Testis (tissue), 2 donors: ENCODE results near the gene PHACTR3.

Experiments
- POLR2A ChIP-seq: fragments of 450-650 bp; IDR thresholded peaks from one replicate; pipeline ENCODE4 v1.6.1; 2017; ENCODE audit warnings: antibody characterized with exemption, mild to moderate bottlenecking, moderate library complexity
- TF ChIP-seq, protein P1 (sequence below), 3 experiments: fragments of 450-650 bp in 2 of 3; fragments of 200-600 bp in 1 of 3; sonication (generic) in 1 of 3; IDR thresholded peaks; one replicate each; pipeline ENCODE4 v1.5.1; 2016 to 2019; ENCODE audit warnings: antibody characterized with exemption in 3 of 3, mild to moderate bottlenecking in 2 of 3, moderate library complexity in 1 of 3

DNA sequence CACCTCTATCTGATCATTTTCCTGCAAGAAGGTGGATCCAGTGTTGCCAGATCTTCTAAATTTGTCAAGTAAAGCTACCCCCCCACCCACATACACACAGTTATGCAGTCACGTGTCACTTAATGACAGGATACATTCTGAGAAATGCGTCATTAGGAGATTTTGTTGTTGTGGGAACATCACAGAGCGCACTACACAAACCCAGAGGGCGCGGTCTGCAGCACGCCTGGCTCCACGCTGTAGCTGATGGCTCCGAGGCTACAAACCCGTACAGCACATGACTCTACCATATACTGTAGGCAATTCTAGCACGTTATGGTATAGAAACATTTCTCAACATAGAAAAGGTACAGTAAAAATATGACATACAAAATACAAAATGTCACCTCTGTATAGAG lies 202.2 kb downstream of the PHACTR3 start:
- TF ChIP-seq, protein P1, sequence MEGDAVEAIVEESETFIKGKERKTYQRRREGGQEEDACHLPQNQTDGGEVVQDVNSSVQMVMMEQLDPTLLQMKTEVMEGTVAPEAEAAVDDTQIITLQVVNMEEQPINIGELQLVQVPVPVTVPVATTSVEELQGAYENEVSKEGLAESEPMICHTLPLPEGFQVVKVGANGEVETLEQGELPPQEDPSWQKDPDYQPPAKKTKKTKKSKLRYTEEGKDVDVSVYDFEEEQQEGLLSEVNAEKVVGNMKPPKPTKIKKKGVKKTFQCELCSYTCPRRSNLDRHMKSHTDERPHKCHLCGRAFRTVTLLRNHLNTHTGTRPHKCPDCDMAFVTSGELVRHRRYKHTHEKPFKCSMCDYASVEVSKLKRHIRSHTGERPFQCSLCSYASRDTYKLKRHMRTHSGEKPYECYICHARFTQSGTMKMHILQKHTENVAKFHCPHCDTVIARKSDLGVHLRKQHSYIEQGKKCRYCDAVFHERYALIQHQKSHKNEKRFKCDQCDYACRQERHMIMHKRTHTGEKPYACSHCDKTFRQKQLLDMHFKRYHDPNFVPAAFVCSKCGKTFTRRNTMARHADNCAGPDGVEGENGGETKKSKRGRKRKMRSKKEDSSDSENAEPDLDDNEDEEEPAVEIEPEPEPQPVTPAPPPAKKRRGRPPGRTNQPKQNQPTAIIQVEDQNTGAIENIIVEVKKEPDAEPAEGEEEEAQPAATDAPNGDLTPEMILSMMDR (IDR thresholded peaks at IDR 0.05), result no peak
- no peak for TF ChIP-seq POLR2A
